ENCODE measurements around the gene LRP1-AS.

Gene LRP1-AS

DNA sequence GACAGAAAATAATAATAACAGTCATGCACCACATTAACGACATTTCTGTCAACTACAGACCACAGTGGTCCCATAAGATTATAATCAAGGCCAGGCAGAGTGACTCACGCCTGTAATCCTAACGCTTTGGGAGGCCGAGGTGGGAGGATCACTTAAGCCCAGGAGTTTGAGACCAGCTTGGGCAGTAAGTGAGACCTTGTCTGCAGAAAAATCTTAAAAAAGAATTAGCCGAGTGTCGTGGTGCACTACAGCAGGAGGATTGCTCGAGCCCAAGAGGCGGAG, 49.9 kb downstream of the LRP1-AS start:
- no peak for DNase-seq (ENCODE audit: low spot score)

DNA sequence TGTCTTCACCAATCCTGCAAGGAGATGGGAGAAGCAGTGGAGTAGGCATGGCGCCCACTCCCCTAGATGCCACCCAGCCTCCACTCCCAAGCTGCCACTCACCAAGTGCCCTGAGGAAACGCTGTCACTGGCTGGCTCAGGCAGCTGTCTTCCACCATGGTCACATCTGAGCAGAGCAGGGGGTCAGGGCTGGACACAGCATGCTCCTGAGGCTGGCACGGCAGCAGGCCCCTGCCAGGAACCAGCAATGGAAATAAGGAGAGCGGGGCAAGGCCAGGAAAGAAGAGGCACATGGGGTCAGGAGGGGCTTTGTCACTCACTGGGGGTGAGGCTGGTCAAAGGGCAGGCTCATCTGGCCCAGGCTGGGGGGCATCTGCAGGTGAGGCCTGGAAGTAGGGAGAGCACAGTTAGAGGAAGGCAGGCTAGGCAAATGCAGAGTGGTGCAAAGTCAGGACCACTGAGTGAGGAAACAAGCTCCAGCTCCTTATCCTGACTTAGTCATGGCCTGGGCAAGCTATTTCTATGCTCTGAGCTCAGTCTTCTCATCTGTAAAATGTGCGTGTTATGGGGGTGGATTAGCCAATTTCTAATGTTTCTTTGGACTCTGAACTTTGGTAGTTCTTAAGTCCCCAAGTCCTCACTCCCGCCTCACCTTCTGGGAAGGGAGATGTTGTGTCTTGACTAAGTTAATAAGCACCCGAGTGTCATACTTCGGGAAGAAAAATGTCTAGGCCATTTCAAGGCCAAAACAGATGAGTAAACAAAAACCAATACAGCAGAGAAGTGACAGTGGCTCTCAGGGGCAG, 50.5 kb downstream of the LRP1-AS start:
- DNase-seq (ENCODE audit: low spot score): no peak

DNA sequence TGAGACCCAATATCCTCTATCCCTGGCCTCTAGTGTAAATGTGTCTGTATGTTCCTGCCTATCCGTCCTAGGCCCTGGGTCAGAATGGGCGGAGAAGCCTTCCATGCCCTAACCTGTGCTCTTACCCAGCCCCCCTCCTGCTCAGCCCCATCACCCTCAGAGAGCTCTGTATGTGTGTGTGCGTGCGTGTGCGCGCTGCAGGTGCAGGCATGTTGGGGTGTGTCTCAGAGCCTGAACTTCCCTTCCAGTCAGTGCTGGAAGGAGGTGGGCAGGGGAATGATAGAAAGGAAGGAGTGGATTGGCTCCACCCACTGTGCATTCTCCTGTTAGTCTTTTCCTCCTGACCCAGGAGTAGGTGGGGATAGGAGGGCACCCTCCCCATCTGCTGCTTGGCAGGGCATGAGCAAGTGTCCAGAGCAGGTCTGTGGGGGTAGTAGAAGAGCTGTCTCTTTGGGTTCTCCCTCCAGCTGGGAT, 51.3 kb downstream of the LRP1-AS start:
- no peak for DNase-seq (ENCODE audit: low spot score)

DNA sequence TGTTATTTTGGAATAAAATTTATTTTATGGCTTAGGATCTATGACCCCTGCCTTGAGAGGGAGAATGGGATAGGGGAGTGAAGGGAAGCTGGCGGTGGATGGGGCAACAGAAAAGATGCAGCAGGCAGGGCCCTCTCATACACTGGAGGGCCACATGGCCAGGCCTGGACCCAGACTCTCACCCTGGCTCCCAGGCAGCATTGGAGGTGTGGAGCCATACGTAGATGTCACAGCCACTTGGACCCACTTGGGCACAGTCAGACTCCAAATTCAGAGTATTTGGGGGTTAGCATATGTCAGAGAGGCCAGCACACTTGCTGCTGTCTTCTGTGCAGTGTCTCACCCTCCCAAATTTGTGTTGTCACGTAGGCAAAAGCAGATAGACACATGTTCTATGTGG, 52.0 kb downstream of the LRP1-AS start:
- DNase-seq (ENCODE audit: low spot score): no peak

Data from AG08396 (cell line).